Measurements from ENCODE around the gene MCOLN1. TPM values are rescaled to one million over a fixed set of nuclear protein-coding genes. Genes with fewer than 3 reads are reported as not detected.

Gene MCOLN1
- total and polyA plus RNA-seq, 2 of the 8 experiments (the other 6 are each of a cell fraction or from before 2014, with no cell fraction given) = 19.1 to 40.0 TPM

DNA sequence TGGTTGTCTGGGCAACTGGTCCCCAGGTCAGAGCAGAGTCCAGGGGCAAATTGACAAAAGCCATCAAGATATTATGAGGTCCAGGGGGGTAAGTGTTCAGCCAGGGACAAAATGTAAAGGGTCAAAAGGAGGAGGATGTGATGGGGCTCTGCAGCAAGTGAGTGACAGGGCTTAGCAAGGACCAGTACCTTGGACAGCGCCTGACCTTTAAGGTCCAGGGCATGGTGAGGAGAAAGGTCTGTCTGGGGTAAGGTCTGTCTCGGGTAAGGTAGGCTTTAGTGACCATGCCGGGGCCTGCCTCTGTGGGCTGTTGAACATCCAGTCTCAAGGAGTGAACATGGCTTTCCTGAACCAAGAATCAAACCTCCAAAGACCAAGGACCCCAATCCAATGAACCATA lies 12.8 kb upstream of the MCOLN1 start (continued):
- TF ChIP-seq NANOG (IDR thresholded peaks at IDR 0.05; ENCODE audit: insufficient read depth, low read depth, low read length, poor library complexity, severe bottlenecking) (no peak), KDM5A (IDR thresholded peaks at IDR 0.05; ENCODE audit: low read length) (no peak), CEBPB (IDR thresholded peaks at IDR 0.05; ENCODE audit: low read depth, low read length) (no peak), RXRA (IDR thresholded peaks at IDR 0.05; ENCODE audit: insufficient read depth, low read depth, low read length) (0 out of 2 replicates have a peak, but pooled peaks have one; percentile 17)
